Endothelial cell of umbilical vein (primary cell): Measurements from ENCODE around the gene ADGRD1. TPM values are rescaled to one million over a fixed set of nuclear protein-coding genes. Genes with fewer than 3 reads are reported as not detected.

Experiments
- BruUV-seq: library from RNA; stranded (reverse); fragments of 400-500 nt; replicated peaks from 2 replicates; lab custom pipeline; 2021; lab: Mats Ljungman, UMichigan
- CTCF ChIA-PET: fragments of 300-600, 350-600 bp; sonication (Branson Sonifier 250); formaldehyde crosslinking; loops from one replicate; lab custom pipeline; 2021; ENCODE audit warnings: antibody characterized with exemption, inconsistent platforms; lab: Charles Lee
- POLR2A ChIA-PET: fragments of 300-600, 350-600 bp; sonication (Branson Sonifier 250); formaldehyde crosslinking; loops from one replicate; lab custom pipeline; 2021; ENCODE audit warnings: antibody characterized with exemption, inconsistent platforms; lab: Charles Lee
- DNase-seq: peaks from one replicate; pipeline ENCODE4 v3.0.0-alpha.2; 2011; ENCODE audit warnings: low read depth, low spot score
- FAIRE-seq: peaks from 2 replicates; lab custom pipeline; 2011; peaks lifted over from hg19 to GRCh38; lab: Jason Lieb, UNC
- H2AFZ ChIP-seq: 2 replicates; pipeline ENCODE4 v1.6.0; 2012; ENCODE audit warnings: low read depth, low read length, control low read depth, inconsistent platforms
- H3K27ac ChIP-seq: 2 replicates; pipeline ENCODE4 v1.5.1; 2011; ENCODE audit warnings: low read depth, mild to moderate bottlenecking, control low read depth, low read length, moderate library complexity; ENCODE audit not compliant: insufficient read depth
- H3K27me3 ChIP-seq, 2 experiments: 2 replicates each; pipeline versions ENCODE4 v1.6.0 to v1.6.1; 2011; ENCODE audit warnings: low read length in 2 of 2, mixed read lengths in 1 of 2; ENCODE audit not compliant: control insufficient read depth in 2 of 2, insufficient read depth in 2 of 2
- H3K36me3 ChIP-seq, 2 experiments: 2 replicates in 1 of 2; 3 replicates in 1 of 2; pipeline ENCODE4 v1.5.1; 2011; ENCODE audit warnings: low read length in 2 of 2, mild to moderate bottlenecking in 1 of 2, moderate library complexity in 1 of 2; ENCODE audit not compliant: control insufficient read depth in 2 of 2, insufficient read depth in 2 of 2; ENCODE audit errors: extremely low read depth in 1 of 2
- H3K4me1 ChIP-seq: 3 replicates; pipeline ENCODE4 v1.5.1; 2011; ENCODE audit warnings: mild to moderate bottlenecking, low read length; ENCODE audit not compliant: control insufficient read depth, insufficient read depth; ENCODE audit errors: extremely low read depth
- H3K4me2 ChIP-seq: 2 replicates; pipeline ENCODE4 v1.6.1; 2011; ENCODE audit warnings: low read length, control low read depth, mixed read lengths; ENCODE audit not compliant: insufficient read depth
- H3K4me3 ChIP-seq, 3 experiments: fragments of 200-600 bp in 1 of 3; sonication (generic), shearing (Covaris generic) in 1 of 3; replicated peaks in 1 of 3; 2 replicates each; pipeline ENCODE4 v1.5.1; 2011 to 2016; ENCODE audit warnings: control low read depth in 3 of 3, low read length in 3 of 3, mild to moderate bottlenecking in 2 of 3, inconsistent platforms in 1 of 3, low read depth in 1 of 3, moderate library complexity in 1 of 3; ENCODE audit not compliant: insufficient read depth in 1 of 3
- H3K79me2 ChIP-seq: 2 replicates; pipeline ENCODE4 v1.6.0; 2012; ENCODE audit warnings: low read length, inconsistent platforms; ENCODE audit not compliant: control insufficient read depth, insufficient read depth
- H3K9ac ChIP-seq: replicated peaks from 2 replicates; pipeline ENCODE3; 2011; ENCODE audit warnings: low read length, control low read depth; ENCODE audit not compliant: insufficient read depth; ENCODE audit errors: extremely low read depth
- H3K9me1 ChIP-seq: replicated peaks from 3 replicates; pipeline ENCODE4 v1.6.0; 2011; ENCODE audit warnings: mild to moderate bottlenecking, low read length; ENCODE audit not compliant: control insufficient read depth, insufficient read depth; ENCODE audit errors: extremely low read depth
- H3K9me3 ChIP-seq: replicated peaks from 2 replicates; pipeline ENCODE4 v1.5.1; 2012; ENCODE audit warnings: low read length, inconsistent platforms; ENCODE audit not compliant: control insufficient read depth, insufficient read depth
- H4K20me1 ChIP-seq: replicated peaks from 2 replicates; pipeline ENCODE3; 2011; ENCODE audit warnings: mild to moderate bottlenecking, low read length; ENCODE audit not compliant: control insufficient read depth, insufficient read depth; ENCODE audit errors: extremely low read depth
- EZH2 ChIP-seq: IDR thresholded peaks from 2 replicates; pipeline ENCODE4 v1.6.1; 2012; ENCODE audit warnings: borderline replicate concordance, low read depth, mild to moderate bottlenecking, moderate library complexity, low read length, inconsistent platforms; ENCODE audit not compliant: severe bottlenecking
- FOS ChIP-seq: IDR thresholded peaks from 2 replicates; pipeline ENCODE4 v1.6.1; 2011; ENCODE audit warnings: mild to moderate bottlenecking, low read length, moderate library complexity, borderline replicate concordance; ENCODE audit not compliant: insufficient read depth
- GATA2 ChIP-seq: IDR thresholded peaks from 2 replicates; pipeline ENCODE4 v1.7.0; 2011; ENCODE audit warnings: low read depth, mild to moderate bottlenecking, moderate library complexity, mixed read lengths, low read length; ENCODE audit not compliant: insufficient read length, insufficient read depth
- JUN ChIP-seq: IDR thresholded peaks from 2 replicates; pipeline ENCODE4 v1.6.1; 2011; ENCODE audit warnings: borderline replicate concordance, low read depth; ENCODE audit not compliant: insufficient read length, insufficient read depth
- MYC ChIP-seq: IDR thresholded peaks from one replicate; pipeline ENCODE4 v1.6.1; 2011; ENCODE audit warnings: mild to moderate bottlenecking, low read depth, low read length
- POLR2A ChIP-seq: IDR thresholded peaks from 2 replicates; pipeline ENCODE4 v1.6.1; 2012; ENCODE audit warnings: low read depth, mild to moderate bottlenecking, control low read depth, low read length
- POLR2AphosphoS5 ChIP-seq: IDR thresholded peaks from 2 replicates; pipeline ENCODE4 v1.6.1; 2012; ENCODE audit warnings: low read depth, mild to moderate bottlenecking, control low read depth, low read length, moderate library complexity; ENCODE audit not compliant: insufficient read depth
- dilution Hi-C: fragments of 300-500 bp; cut with MboI; formaldehyde crosslinking; loops from one replicate; pipeline ENCODE4 v1.15.0; 2019; ENCODE audit warnings: low sequenced_read_pairs; ENCODE audit not compliant: extremely low pct_ligation_motif_present
- intact Hi-C: fragments of 100-400 bp; cut with micrococcal nuclease; formaldehyde crosslinking; loops from one replicate; pipeline ENCODE4 v1.10.0; 2022
- polyA plus RNA-seq, 4 experiments: library from polyadenylated mRNA; depleted of rRNA in 3 of 4; stranded (reverse) in 3 of 4; unstranded in 1 of 4; fragments of >200 nt; gene quantifications; 2 replicates each; pipeline versions ENCODE4 v1.2.1 to v1.2.3, GENCODE V29; 2011 to 2012; ENCODE audit warnings: missing spikeins in 1 of 4
- total RNA-seq: library from RNA; stranded (reverse); gene quantifications from 2 replicates; pipeline ENCODE4 v1.2.3, GENCODE V29; 2021
- TF ChIP-seq, protein P1 (sequence below): IDR thresholded peaks from 2 replicates; pipeline ENCODE4 v1.6.1; 2011; ENCODE audit not compliant: insufficient read depth, insufficient read length
- TF ChIP-seq, protein P2 (sequence below), 2 donors: IDR thresholded peaks; 1 replicate in 1 of 2; 2 replicates in 1 of 2; pipeline ENCODE4 v1.5.1; 2011; ENCODE audit warnings: low read length in 2 of 2, mild to moderate bottlenecking in 2 of 2, moderate library complexity in 2 of 2, control low read depth in 1 of 2, inconsistent platforms in 1 of 2, low read depth in 1 of 2; ENCODE audit not compliant: insufficient read depth in 1 of 2; ENCODE audit errors: extremely low read depth in 1 of 2

Gene ADGRD1
- total and polyA plus RNA-seq, 2 donors (not counting 3 experiments of a cell fraction or from before 2014, with no cell fraction given) = 0.07 TPM; not detected in 1

DNA sequence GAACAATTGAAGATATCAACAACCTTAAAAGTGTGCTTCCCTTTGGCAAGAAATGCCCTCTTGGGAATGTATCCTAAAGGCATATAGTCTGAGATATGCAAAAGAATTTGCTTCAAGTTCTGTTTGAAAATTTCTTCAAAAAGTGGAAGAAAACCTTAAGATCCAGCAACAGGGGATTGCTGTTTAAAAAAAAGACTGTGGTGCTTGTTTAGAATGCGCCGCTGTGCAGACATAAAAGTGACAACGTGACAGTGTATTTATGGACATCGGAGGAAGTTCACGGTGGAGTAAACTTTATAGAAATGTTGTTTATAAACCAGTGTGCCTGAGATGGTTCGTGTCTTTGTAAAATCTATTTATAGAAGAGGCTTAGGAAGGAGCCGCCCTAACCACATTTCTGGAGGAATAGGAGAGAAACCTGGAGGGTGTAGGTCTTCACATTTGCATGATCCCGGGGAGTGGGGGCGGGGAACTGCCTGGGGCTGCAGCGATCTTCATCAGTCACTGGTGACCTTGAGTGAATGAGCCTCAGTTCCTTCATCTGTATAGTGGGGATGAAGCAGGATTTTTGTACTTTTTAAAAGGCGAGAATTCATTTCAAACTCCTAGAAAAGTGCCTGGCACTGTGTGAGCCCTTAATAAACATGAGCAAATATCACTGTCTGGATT lies 27.5 kb downstream of the ADGRD1 start:
- POLR2A ChIA-PET = no interaction called here
- intact Hi-C loops (no loop called here), dilution Hi-C loops (no loop called here)
- H3K36me3 ChIP-seq = no peaks in the 10 kb centered on the region
- no peaks in the 10 kb centered on the region for H3K4me1 ChIP-seq
- H3K27me3 ChIP-seq = no peaks in the 10 kb centered on the region
- TF ChIP-seq JUN (no peak), MYC (no peak), POLR2AphosphoS5 (no peak), GATA2 (no peak), EZH2 (no peak), POLR2A (no peak), FOS (no peak)
- TF ChIP-seq, protein P1, sequence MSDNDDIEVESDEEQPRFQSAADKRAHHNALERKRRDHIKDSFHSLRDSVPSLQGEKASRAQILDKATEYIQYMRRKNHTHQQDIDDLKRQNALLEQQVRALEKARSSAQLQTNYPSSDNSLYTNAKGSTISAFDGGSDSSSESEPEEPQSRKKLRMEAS = no peak
- TF ChIP-seq, protein P2, sequence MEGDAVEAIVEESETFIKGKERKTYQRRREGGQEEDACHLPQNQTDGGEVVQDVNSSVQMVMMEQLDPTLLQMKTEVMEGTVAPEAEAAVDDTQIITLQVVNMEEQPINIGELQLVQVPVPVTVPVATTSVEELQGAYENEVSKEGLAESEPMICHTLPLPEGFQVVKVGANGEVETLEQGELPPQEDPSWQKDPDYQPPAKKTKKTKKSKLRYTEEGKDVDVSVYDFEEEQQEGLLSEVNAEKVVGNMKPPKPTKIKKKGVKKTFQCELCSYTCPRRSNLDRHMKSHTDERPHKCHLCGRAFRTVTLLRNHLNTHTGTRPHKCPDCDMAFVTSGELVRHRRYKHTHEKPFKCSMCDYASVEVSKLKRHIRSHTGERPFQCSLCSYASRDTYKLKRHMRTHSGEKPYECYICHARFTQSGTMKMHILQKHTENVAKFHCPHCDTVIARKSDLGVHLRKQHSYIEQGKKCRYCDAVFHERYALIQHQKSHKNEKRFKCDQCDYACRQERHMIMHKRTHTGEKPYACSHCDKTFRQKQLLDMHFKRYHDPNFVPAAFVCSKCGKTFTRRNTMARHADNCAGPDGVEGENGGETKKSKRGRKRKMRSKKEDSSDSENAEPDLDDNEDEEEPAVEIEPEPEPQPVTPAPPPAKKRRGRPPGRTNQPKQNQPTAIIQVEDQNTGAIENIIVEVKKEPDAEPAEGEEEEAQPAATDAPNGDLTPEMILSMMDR (IDR thresholded peaks at IDR 0.05; ENCODE audit: extremely low read depth in 1 of 2, insufficient read depth in 1 of 2, low read depth in 1 of 2, low read length in 2 of 2) = no peak
- H3K27ac ChIP-seq = no peak overlapping the region
- H4K20me1 ChIP-seq = no peaks in the 10 kb centered on the region
- CTCF ChIA-PET = no interaction called here
- H2AFZ ChIP-seq = no peak overlapping the region
- FAIRE-seq (no peak), DNase-seq (no peak)
- no peak overlapping the region for H3K4me2 ChIP-seq
- H3K9me3 ChIP-seq = no peaks in the 10 kb centered on the region
- H3K9ac ChIP-seq = no peak overlapping the region
- H3K4me3 ChIP-seq = no peak overlapping the region
- no peaks in the 10 kb centered on the region for H3K79me2 ChIP-seq
- no TSS peak for BruUV-seq
- no peaks in the 10 kb centered on the region for H3K9me1 ChIP-seq
